Aorta (tissue), 5 donors: ENCODE data around the gene METTL18. TPM values are rescaled to one million over a fixed set of nuclear protein-coding genes. Genes with fewer than 3 reads are reported as not detected.

Experiments used
- ATAC-seq: fragments of 200-7000 bp; cut with Tn5 transposase; one replicate; pipeline ENCODE4 v1.9.1; 2022; ENCODE audit warnings: moderate library complexity; ENCODE audit not compliant: low FRiP score
- DNase-seq, 2 donors: peaks; one replicate each; pipeline ENCODE4 v3.0.0-alpha.2; 2020
- H3K27ac ChIP-seq, 2 donors: one replicate each; pipeline ENCODE4 v1.5.1; 2013; ENCODE audit warnings: low read length in 2 of 2, mild to moderate bottlenecking in 2 of 2, moderate library complexity in 2 of 2, control low read depth in 1 of 2, inconsistent platforms in 1 of 2, low read depth in 1 of 2
- H3K27me3 ChIP-seq, 2 donors: one replicate each; pipeline ENCODE4 v1.6.1; 2013; ENCODE audit warnings: control low read depth in 1 of 2, low read length in 1 of 2, mild to moderate bottlenecking in 1 of 2, moderate library complexity in 1 of 2; ENCODE audit not compliant: insufficient read depth in 2 of 2, control insufficient read depth in 1 of 2
- H3K36me3 ChIP-seq, 2 donors: one replicate each; pipeline ENCODE4 v1.6.1; 2013; ENCODE audit warnings: control low read depth in 1 of 2, low read length in 1 of 2, mild to moderate bottlenecking in 1 of 2; ENCODE audit not compliant: insufficient read depth in 2 of 2, control insufficient read depth in 1 of 2
- H3K4me1 ChIP-seq, 2 donors: one replicate each; pipeline ENCODE4 v1.6.1; 2013; ENCODE audit warnings: low read length in 2 of 2, control low read depth in 1 of 2, mild to moderate bottlenecking in 1 of 2, moderate library complexity in 1 of 2; ENCODE audit not compliant: insufficient read depth in 2 of 2, control insufficient read depth in 1 of 2
- H3K4me3 ChIP-seq, 2 donors: one replicate each; pipeline ENCODE4 v1.5.1; 2013; ENCODE audit warnings: low read length in 2 of 2, control low read depth in 1 of 2, mild to moderate bottlenecking in 1 of 2
- H3K9me3 ChIP-seq: one replicate; pipeline ENCODE4 v1.6.1; 2013; ENCODE audit warnings: mild to moderate bottlenecking, low read length; ENCODE audit not compliant: control insufficient read depth
- WGBS, 2 donors: extraction: QIAGEN DNeasy Blood & Tissue Kit; methylation state at CpG; one replicate each; pipeline ENCODE4 v1.1.7; 2013; 5-methylcytosine and 5-hydroxymethylcytosine counted together
- intact Hi-C, 2 donors: fragments of 100-400 bp; cut with DNase I; formaldehyde crosslinking; loops; one replicate each; pipeline versions ENCODE4 v1.14.2 to v1.15.0; 2022
- long read RNA-seq, 2 donors: library from polyadenylated mRNA; unstranded; transcript quantifications; one replicate each; pipeline ENCODE4 v2.0.0, GENCODE V29; 2020 to 2021
- polyA plus RNA-seq, 2 donors: library from polyadenylated mRNA; stranded (reverse); fragments of 200-250 nt; gene quantifications; one replicate each; pipeline ENCODE4 v1.2.3, GENCODE V29; 2013
- total RNA-seq, 2 donors: library from RNA; stranded (reverse); fragmentation: NEBNext Ultra II Directional; extraction: Animal tissue kit (Norgen Biotek cat#: 25700); gene quantifications; one replicate each; pipeline ENCODE4 v1.2.1, GENCODE V29; 2021
- donor health status: healthy with polysubstance abuse.
- donor health status: Bipolar disorder and iron deficiency.
- donor health status: DM: no; HTN: no; CAD: no.
- donor health status: DM: no; HTN: no; CAD: no.
- donor health status: DM: yes; HTN: yes; CAD: no.

METTL18 gene
- total RNA-seq, result 1 to 10 TPM; 4.7 to 5.9 TPM
- 1 to 10 TPM; 5.2 to 9.6 TPM for polyA plus RNA-seq
- long read RNA-seq, donor 1, transcript METTL18-202 (2 exons, 1,521 nt), result major isoform, 6 of 12 reads
- long read RNA-seq, donor 1, partial matches to known transcripts, result 1 of 12 reads
- long read RNA-seq, donor 1, other reads (novel, unspliced or antisense), result 2 of 12 reads
- long read RNA-seq, donor 2, partial matches to known transcripts, result 0 of 4 reads
- long read RNA-seq, donor 2, other reads (novel, unspliced or antisense), result 0 of 4 reads

- peak within 1 kb of the TSS in 1 of 2 donors; percentile 71 for H3K27ac ChIP-seq
- peak; percentile 99 for ATAC-seq
- H3K4me3 ChIP-seq, result peak within 1 kb of the TSS; percentile 71 to 72
- H3K36me3 ChIP-seq, result peaks cover 0 to 1% of the 10 kb centered on the region in 2 donors
- no peaks in the 10 kb centered on the region for H3K27me3 ChIP-seq
- H3K4me1 ChIP-seq, result peaks cover 0 to 5% of the 10 kb centered on the region in 2 donors
- DNase-seq, result peak; percentile 94 to 96
- H3K9me3 ChIP-seq, result no peaks in the 10 kb centered on the region
- WGBS, 2 donors, result 0% methylated on average over 48 of the region's 48 CpGs
- intact Hi-C loops, result no loop called here
Observed at GRCh38 chr1:169794530-169795416, at the start of gene METTL18. Gene METTL18, minus strand, starts transcription at chr1:169794907. Its CDS starts 1,212 bp downstream, at chr1:169793695.

GRCh38 chr1:169838942-169839341 is 44.2 kb upstream of the METTL18 start:
- intact Hi-C loops, result no loop called here
- Histone ChIP-seq H3K27ac (no peak overlapping the region), H3K4me1 (no peaks in the 10 kb centered on the region), H3K4me3 (no peak overlapping the region), H3K27me3 (no peaks in the 10 kb centered on the region), H3K36me3 (no peaks in the 10 kb centered on the region), H3K9me3 (no peaks in the 10 kb centered on the region)
- ATAC-seq, result no peak
- no peak for DNase-seq
- 76 to 96% methylated on average over 4 of the region's 4 CpGs for WGBS, 2 donors

GRCh38 chr1:169836198-169836597 is 41.5 kb upstream of the METTL18 start:
- WGBS, 2 donors, result 91 to 100% methylated on average over 1 of the region's 1 CpG
- Histone ChIP-seq H3K4me3 (no peak overlapping the region), H3K4me1 (no peaks in the 10 kb centered on the region), H3K27me3 (no peaks in the 10 kb centered on the region), H3K36me3 (no peaks in the 10 kb centered on the region), H3K27ac (no peak overlapping the region), H3K9me3 (no peaks in the 10 kb centered on the region)
- intact Hi-C loops, result no loop called here
- ATAC-seq, result no peak
- DNase-seq, result no peak

- no peaks in the 10 kb centered on the region for H3K27me3 ChIP-seq
- ATAC-seq, result no peak
- intact Hi-C loops, result no loop called here
- no peaks in the 10 kb centered on the region for H3K36me3 ChIP-seq
- H3K27ac ChIP-seq, result no peak overlapping the region
- no peaks in the 10 kb centered on the region for H3K9me3 ChIP-seq
- WGBS, 2 donors, result 92 to 95% methylated on average over 1 of the region's 1 CpG
- H3K4me1 ChIP-seq, result no peaks in the 10 kb centered on the region
- DNase-seq, result no peak
- H3K4me3 ChIP-seq, result no peak overlapping the region
Observed at GRCh38 chr1:169835647-169836046, 40.9 kb upstream of the METTL18 start.

GRCh38 chr1:169834869-169835268 is 40.2 kb upstream of the METTL18 start:
- no peak overlapping the region for H3K27ac ChIP-seq
- H3K4me3 ChIP-seq, result no peak overlapping the region
- intact Hi-C loops, result no loop called here
- 94 to 100% methylated on average over 1 of the region's 1 CpG for WGBS, 2 donors
- ATAC-seq (no peak), DNase-seq (no peak)
- H3K36me3 ChIP-seq, result no peaks in the 10 kb centered on the region
- H3K9me3 ChIP-seq, result no peaks in the 10 kb centered on the region
- no peaks in the 10 kb centered on the region for H3K4me1 ChIP-seq
- H3K27me3 ChIP-seq, result no peaks in the 10 kb centered on the region

GRCh38 chr1:169833179-169833901 is 38.6 kb upstream of the METTL18 start:
- WGBS, 2 donors, result 25 to 52% methylated on average over 4 of the region's 4 CpGs
- intact Hi-C loops, result no loop called here
- Histone ChIP-seq H3K27me3 (no peaks in the 10 kb centered on the region), H3K4me3 (no peak overlapping the region), H3K9me3 (no peaks in the 10 kb centered on the region), H3K36me3 (peaks cover 0 to 2% of the 10 kb centered on the region in 2 donors), H3K4me1 (no peaks in the 10 kb centered on the region), H3K27ac (no peak overlapping the region)
- DNase-seq (no peak), ATAC-seq (no peak)

- no peak for DNase-seq
- Histone ChIP-seq H3K27ac (no peak overlapping the region), H3K4me3 (no peak overlapping the region), H3K27me3 (no peaks in the 10 kb centered on the region), H3K36me3 (peaks cover 0 to 3% of the 10 kb centered on the region in 2 donors), H3K9me3 (no peaks in the 10 kb centered on the region), H3K4me1 (no peaks in the 10 kb centered on the region)
- ATAC-seq, result no peak
- 96% methylated on average over 1 of the region's 1 CpG for WGBS, 2 donors
- intact Hi-C loops, result no loop called here
Observed at GRCh38 chr1:169829671-169830070, 35.0 kb upstream of the METTL18 start.

GRCh38 chr1:169824153-169824552 is 29.4 kb upstream of the METTL18 start:
- no peak for ATAC-seq
- Histone ChIP-seq H3K27me3 (no peaks in the 10 kb centered on the region), H3K4me3 (no peak overlapping the region), H3K4me1 (no peaks in the 10 kb centered on the region), H3K36me3 (peaks cover 0 to 9% of the 10 kb centered on the region in 2 donors), H3K27ac (no peak overlapping the region), H3K9me3 (no peaks in the 10 kb centered on the region)
- intact Hi-C loops, result no loop called here
- DNase-seq, result no peak
- WGBS, 2 donors, result 92 to 96% methylated on average over 3 of the region's 3 CpGs
